GM04503 (cell line): ENCODE measurements around the gene INPP5J.
"Not testable (repeated sequence)": the region's sequence is repeated elsewhere in the genome, so short reads cannot be mapped to it uniquely, and the experiment has no call there.

Experiments
- DNase-seq: peaks from one replicate; pipeline ENCODE4 v3.0.0-alpha.2; 2012; ENCODE audit warnings: low read depth

INPP5J gene

DNA sequence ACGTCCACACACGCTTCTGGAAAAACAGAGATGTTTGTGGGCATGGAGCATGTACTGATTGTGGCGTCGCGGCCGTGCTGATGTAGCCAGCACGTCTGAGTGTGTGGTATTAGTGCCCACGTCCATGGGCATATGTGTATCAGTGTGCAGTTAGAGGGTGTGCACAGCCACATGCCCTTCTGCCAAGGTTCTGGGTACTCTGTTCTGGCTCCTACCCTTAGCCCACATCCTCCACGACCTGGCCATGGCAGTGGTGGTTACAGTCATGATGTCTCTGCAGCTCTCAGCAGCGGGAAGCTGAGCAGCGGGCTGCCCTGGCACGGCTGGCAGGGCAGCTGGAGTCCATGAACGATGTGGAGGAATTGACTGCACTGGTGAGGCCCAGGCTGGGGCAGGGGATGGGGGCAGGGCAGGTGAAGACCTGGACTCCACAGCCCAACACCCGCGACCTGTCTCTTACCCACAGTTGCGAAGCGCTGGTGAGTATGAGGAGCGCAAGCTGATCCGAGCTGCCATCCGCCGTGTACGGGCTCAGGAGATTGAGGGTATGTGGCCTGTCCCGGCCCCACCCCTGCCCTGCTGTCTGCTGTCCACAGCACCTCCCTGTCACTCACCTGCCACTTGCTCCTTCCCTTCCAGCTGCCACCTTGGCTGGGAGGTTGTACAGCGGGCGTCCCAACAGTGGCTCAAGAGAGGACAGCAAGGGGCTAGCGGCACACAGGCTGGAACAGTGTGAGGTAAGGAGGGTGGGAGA is 34.4 kb upstream of the INPP5J start:
- no peak for DNase-seq

DNA sequence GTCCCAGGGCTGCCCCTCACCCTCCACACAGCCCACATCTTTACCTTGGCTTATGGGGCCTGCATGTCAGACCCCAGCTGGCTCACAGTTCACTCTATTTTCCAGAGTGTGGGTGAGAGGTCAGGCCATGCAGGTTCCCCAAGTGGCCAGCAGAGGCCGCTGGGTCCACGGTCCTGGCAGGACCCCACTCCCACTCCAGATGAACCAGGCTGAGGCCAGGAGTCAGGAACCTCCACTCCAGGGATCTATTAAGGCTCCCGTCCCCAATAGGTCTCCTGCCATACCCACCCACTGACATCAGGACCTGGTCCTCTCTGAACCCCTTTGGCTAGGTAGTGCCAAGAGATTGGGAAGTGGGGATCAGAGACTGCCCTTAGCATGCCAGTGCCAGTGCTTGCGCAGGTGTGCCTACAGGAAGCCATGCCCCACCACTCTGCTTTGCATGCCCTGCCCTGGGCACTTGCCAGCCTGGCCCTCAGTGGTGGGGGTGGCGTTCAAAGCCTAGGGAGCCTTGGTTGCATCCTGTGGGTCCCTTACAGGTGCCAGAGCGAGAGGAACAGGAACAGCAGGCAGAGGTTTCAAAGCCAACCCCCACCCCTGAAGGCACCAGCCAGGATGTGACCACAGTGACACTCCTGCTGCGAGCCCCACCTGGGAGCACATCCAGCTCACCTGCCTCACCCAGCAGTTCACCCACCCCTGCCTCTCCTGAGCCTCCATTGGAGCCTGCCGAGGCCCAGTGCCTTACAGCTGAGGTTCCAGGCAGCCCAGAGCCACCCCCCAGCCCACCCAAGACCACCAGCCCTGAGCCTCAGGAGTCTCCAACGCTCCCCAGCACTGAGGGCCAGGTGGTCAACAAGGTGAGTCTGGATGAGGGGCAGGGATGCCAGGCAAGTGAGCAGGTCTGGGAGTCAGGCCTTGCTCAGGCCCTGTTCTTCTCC is 33.3 kb upstream of the INPP5J start:
- DNase-seq = no peak

GRCh38 chr22:31090217-31091085 is 32.3 kb upstream of the INPP5J start:
- DNase-seq = no peak

DNA sequence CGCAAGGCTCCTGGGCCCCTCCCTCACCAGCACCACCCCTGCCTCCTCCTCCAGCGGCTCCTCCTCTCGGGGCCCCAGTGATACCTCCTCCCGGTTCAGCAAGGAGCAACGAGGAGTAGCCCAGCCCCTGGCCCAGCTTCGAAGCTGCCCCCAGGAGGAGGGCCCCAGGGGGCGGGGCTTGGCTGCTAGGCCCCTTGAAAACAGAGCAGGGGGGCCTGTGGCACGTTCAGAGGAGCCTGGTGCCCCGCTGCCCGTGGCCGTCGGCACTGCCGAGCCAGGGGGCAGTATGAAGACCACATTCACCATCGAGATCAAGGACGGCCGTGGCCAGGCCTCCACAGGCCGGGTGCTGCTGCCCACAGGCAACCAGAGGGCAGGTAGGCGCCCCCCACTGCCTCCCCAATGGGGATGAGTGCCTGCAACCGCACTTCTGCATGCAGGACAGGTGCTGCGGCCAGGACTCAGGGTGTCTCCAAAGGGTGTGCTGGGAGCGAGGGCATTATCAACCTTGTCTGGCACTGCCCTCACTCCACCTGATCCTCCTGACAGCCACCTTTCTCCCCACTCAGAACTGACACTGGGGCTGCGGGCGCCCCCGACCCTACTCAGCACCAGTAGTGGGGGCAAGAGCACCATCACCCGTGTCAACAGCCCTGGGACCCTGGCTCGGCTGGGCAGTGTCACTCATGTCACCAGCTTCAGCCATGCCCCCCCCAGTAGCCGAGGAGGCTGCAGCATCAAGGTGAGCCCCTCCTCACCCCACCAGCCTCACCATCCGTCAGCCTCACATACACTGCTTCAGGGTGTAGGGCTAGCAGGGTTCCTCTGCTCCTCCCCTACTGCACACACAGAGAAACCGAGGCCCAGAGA is 31.4 kb upstream of the INPP5J start:
- no peak for DNase-seq

GRCh38 chr22:31092161-31092560 is 30.6 kb upstream of the INPP5J start:
- no peak for DNase-seq

DNA sequence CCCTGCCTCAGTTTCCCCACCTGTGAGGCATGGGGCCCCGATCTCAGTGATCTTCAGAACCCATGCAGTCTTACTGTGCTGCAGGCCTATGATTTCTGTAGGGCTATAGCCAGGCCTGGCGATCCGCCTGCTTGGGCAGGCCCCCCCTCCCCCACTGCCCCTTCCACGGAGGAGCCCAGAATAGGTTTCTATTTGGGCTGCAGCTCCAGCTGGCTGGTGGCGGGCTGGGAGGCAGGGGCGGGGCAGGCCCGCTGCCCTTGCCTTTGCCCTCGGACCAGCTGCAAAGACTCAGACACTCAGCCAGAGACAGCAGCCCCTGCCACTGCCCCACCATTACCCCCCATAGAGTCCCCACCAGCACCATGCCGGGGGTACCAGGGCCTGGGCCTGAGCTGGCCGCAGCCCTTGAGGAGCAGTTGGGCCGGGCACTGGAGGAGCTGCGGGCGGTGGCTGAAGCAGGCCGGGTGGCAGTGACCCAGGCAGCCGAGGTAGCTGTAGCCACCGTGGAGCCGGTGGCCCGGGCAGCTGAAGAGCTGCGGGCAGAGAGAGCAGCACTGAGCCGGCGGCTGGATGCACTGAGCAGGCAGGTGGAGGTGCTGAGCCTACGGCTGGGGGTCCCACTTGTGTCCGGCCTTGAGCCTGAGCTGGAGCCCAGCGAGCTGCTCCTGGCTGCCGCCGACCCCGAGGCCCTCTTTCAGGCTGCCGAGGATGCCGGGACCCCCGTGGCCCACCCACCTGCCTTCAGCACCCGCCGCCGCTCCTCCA is 29.5 kb upstream of the INPP5J start:
- no peak for DNase-seq

DNA sequence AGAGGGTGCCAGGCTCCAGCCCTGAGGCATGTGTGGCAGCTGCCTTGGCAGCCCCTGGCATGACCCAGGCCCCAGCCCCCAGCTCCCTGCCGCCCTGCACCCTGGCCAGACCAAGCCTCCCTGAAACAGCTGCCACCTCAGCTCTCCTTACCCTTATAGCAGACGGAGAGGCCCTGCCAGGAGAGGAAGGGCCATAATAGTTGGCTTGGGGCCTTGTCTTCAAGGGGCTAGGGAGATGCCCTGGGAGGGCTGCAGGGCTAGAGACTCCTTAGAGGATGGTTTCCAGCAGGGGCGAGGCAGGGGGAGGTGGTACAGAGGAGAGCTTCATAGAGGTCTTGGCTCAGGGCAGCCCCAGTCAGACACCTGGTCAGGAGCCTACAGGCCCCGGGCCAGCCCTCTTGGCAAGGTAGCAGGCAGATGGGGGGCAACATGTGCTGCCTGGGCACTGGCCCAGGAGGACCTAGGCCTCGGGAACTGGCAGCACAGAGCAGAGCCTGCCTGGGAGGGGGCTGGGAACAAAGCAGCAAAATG is 28.7 kb upstream of the INPP5J start:
- DNase-seq = no peak

DNA sequence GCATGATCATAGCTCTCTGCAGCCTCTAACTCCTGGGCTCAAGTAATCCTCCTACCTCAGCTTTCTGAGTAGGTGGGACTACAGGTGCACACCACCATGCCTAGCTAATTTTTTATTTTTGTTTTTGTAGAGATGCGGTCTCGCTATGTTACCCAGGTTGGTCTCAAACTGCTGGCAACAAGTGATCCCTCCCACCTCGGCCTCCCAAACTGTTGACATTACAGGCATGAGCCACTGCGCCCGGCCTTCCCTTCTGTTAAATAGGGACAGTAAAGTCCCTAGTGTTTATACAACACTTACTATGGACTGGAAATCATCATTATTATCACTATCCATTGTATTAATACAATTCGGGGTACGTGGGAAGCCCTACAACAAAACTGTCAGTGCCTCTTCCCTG is 28.0 kb upstream of the INPP5J start:
- DNase-seq = no peak

DNA sequence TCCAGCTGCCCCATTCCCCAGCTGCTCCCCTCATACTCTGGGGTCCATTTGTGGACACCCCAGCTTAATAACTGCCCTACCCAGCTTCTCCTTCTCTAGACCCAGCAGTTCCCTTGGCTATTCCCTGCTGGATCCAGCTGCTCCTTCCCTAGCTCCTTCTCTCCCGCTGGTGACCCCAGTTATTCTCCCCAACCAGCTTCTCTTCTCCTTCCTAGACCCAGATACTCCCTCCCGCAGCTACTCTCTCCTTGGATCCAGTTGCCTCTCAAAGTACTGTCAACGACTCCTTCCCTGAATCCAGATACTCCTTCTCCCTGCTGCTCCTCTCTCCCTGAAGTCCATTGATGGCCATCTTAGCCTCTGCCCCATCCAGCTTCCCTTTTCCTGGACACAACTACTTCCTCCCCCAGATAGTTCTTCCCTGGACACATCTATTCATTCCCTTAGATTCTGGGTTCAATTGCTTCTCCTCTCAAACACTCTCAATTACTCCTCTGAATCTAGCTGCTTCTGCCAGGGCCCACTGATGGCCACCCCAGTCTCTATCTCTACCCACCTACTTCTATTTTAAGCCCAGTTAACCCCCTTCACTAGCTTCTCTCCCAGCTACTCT is 27.0 kb upstream of the INPP5J start:
- no peak for DNase-seq

DNA sequence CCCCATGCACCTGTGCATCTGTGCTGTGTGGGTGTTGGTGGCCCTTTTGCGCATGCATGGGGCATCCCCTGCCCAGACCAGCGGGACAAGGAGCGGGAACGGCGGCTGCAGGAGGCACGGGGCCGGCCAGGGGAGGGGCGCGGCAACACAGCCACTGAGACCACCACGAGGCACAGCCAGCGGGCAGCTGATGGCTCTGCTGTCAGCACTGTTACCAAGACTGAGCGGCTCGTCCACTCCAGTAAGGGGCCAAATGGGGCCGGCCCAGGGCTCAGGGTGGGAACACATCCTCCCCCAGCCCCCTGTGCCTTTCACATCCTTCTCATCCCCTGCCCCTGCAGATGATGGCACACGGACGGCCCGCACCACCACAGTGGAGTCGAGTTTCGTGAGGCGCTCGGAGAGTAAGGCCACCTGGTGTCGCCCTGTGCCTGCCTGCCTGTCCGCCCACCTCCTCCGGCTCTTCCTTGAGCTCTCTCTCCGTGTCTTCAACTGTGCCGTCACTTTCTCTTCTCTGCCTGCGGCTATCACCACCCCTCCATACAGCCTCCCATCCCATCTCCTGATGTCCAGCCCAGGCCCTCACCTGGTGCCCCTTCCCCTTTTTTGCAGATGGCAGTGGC is 26.0 kb upstream of the INPP5J start:
- DNase-seq = no peak

- not testable (repeated sequence) for DNase-seq
Measured at GRCh38 chr22:31097539-31097938, 25.2 kb upstream of the INPP5J start.

- DNase-seq = no peak
Measured at GRCh38 chr22:31097941-31098631, 24.7 kb upstream of the INPP5J start.

DNA sequence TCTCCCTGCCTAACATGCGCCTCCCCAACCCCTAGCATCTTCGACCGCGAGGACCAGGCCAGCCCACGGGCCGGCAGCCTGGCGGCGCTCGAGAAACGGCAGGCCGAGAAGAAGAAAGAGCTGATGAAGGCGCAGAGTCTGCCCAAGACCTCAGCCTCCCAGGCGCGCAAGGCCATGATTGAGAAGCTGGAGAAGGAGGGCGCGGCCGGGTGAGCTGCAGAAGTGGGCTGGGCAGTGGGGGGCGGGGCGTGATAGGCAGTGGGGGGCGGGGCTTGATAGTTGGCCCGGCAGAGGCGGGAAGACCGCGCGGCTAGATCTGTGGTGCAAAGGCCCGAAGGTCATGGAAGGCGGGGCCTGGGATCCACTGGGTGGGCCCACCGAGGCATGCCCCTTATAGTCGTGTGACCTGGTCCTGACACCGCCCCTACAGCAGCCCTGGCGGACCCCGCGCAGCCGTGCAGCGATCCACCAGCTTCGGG is 24.1 kb upstream of the INPP5J start:
- no peak for DNase-seq

- no peak for DNase-seq
Measured at GRCh38 chr22:31099386-31099785, 23.4 kb upstream of the INPP5J start.

DNA sequence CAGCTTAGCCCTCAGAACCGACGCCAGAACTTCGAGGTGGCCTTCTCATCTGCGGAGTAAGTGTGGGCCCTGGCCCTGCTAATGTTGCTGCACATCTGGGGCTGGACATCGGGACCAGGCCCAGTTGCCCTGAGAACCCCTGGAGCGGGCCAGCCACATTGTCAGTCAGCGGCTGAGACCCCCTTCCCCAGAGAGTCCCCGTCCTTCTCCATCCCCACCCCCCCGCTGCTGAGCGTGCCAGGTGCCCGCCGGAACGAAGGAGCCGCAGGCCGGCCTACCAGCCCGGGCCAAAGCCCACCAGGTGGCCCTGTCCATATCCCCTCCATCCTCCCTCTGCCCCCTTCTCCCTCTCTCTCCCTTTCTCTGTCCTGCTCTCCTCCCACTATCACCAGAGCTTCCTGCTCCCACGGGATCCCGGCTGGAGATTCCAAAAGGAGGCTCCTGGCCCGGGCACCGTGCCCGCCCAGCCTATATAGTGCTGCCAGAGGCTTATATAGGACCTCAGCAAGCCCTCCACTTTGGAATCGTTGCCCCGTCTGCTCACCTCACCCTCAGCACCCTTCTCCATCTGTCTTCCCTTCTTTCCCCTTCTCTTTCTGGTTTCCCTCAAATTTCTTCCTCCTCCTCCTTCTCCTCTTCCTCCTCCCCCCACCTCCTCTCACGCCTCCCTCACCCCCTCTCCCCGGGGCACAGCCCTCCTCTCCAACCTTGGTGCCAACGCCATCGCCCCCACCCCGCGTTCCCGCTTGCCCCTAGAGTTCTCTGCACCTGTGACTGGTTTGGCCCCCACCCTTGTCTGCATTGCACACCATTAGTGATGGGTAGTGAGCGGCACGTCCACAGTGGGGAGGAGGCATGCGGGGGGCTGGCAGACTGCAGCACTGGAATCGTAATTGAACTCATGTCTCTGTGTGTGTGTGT is 22.7 kb upstream of the INPP5J start:
- no peak for DNase-seq

DNA sequence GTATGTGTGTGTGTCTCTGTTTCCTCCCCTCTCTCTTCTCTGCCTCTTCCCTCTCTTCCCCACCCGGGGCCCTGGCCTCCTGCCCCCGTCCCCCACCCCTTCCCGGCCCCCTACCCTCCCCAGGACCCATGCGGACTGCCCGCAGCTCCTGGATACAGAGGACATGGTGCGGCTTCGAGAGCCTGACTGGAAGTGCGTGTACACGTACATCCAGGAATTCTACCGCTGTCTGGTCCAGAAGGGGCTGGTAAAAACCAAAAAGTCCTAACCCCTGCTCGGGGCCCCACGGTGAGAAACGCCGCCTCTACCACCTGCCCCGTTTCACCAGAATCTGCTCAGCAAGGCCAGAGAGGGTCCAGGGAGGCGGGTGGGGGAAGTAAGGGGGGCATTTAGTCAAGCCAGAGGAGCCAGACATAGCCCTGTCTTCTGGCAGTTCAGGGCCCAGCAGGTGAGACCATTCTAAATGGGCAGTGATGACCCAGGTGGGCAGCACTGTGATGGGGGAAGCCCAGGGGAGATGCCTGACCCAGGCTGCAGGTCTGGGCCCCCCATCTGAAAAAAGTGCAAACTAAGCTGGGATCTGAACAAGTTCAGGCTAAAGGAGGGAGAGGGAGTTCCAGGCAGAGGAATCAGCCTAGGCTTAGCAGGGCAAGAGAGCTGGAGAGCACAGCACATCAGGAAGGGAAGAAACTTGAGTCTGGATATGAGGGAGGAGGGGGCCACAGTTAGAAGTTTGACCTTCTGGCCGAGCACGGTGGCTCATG is 21.8 kb upstream of the INPP5J start:
- DNase-seq = no peak
